Ovary (tissue), 3 donors: ENCODE results near the gene FAAH.

Source experiments
- POLR2A ChIP-seq: fragments of 450-650 bp; IDR thresholded peaks from one replicate; pipeline ENCODE4 v1.6.1; 2017; ENCODE audit warnings: antibody characterized with exemption, mild to moderate bottlenecking, moderate library complexity
- TF ChIP-seq, protein P1 (sequence below), 3 donors: fragments of 450-650 bp in 2 of 3; fragments of 200-600 bp in 1 of 3; IDR thresholded peaks; one replicate each; pipeline versions ENCODE4 v1.5.1 to v1.8.0; 2016 to 2022; ENCODE audit warnings: antibody characterized with exemption in 3 of 3, mild to moderate bottlenecking in 1 of 3
- donor health status: DM: no; HTN: no; CAD: no.

DNA sequence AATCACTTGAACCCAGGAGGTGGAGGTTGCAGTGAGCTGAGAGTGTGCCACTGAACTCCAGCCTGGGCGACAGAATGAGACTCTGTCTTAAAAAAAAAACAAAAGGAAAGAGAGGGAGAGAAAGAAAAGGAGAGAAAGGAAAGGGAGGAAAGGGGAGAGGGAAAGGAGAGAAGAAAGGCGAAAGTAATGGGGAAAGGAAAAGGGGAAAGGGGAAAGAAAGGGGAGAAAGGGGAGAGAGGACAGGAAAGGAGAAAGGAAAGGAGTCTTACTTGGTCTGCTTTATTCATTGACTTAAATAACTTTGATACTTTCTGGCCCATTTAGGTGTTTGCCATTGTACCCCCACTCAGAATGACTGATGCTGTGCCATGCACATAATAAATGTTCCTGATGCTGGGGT, 41.8 kb upstream of the FAAH start:
- TF ChIP-seq POLR2A = no peak
- TF ChIP-seq, protein P1, sequence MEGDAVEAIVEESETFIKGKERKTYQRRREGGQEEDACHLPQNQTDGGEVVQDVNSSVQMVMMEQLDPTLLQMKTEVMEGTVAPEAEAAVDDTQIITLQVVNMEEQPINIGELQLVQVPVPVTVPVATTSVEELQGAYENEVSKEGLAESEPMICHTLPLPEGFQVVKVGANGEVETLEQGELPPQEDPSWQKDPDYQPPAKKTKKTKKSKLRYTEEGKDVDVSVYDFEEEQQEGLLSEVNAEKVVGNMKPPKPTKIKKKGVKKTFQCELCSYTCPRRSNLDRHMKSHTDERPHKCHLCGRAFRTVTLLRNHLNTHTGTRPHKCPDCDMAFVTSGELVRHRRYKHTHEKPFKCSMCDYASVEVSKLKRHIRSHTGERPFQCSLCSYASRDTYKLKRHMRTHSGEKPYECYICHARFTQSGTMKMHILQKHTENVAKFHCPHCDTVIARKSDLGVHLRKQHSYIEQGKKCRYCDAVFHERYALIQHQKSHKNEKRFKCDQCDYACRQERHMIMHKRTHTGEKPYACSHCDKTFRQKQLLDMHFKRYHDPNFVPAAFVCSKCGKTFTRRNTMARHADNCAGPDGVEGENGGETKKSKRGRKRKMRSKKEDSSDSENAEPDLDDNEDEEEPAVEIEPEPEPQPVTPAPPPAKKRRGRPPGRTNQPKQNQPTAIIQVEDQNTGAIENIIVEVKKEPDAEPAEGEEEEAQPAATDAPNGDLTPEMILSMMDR (IDR thresholded peaks at IDR 0.05) = no peak
